HepG2 (cell line): Measurements from ENCODE around the gene SF3B6. TPM values are rescaled to one million over a fixed set of nuclear protein-coding genes. Genes with fewer than 3 reads are reported as not detected.

Source experiments
- CCDC6 ChIP-seq: sonication (generic); formaldehyde crosslinking; IDR thresholded peaks from 2 replicates; pipeline ENCODE4 v1.8.1; 2022; ENCODE audit warnings: mild to moderate bottlenecking, missing genetic modification reagents, moderate library complexity
- CREB1 ChIP-seq, 2 experiments: fragments of 450-650 bp in 1 of 2; IDR thresholded peaks; 2 replicates each; pipeline ENCODE4 v1.6.1; 2016 to 2017; ENCODE audit warnings: control low read depth in 1 of 2, mild to moderate bottlenecking in 1 of 2, missing compliant biosample characterization in 1 of 2, missing genetic modification characterization in 1 of 2
- DMAP1 ChIP-seq: IDR thresholded peaks from 2 replicates; pipeline ENCODE4 v1.6.1; 2016
- KLF16 ChIP-seq, 2 experiments: sonication (generic) in 1 of 2; formaldehyde crosslinking in 1 of 2; IDR thresholded peaks; 2 replicates each; pipeline versions ENCODE4 v1.6.1 to v1.8.0; 2016 to 2023; ENCODE audit warnings: missing genetic modification reagents in 2 of 2, missing compliant biosample characterization in 1 of 2
- MYC ChIP-seq: sonication (generic); formaldehyde crosslinking; IDR thresholded peaks from 2 replicates; pipeline ENCODE4 v1.9.0; 2021; ENCODE audit warnings: missing genetic modification reagents, borderline replicate concordance
- RFXANK ChIP-seq: IDR thresholded peaks from 2 replicates; pipeline ENCODE4 v1.6.1; 2016
- SOX6 ChIP-seq, 2 experiments: fragments of 450-650 bp in 1 of 2; sonication (generic) in 1 of 2; formaldehyde crosslinking in 1 of 2; IDR thresholded peaks; 2 replicates each; pipeline versions ENCODE4 v1.4.0 to v1.6.1; 2017 to 2020; ENCODE audit warnings: antibody characterized with exemption in 1 of 2, mild to moderate bottlenecking in 1 of 2, missing genetic modification reagents in 1 of 2
- SP5 ChIP-seq: IDR thresholded peaks from 2 replicates; pipeline ENCODE4 v1.6.1; 2016; ENCODE audit warnings: low read depth, borderline replicate concordance
- ZNF207 ChIP-seq: fragments of 450-650 bp; IDR thresholded peaks from 2 replicates; pipeline ENCODE4 v1.6.1; 2016; ENCODE audit warnings: antibody characterized with exemption, borderline replicate concordance
- ZNF337 ChIP-seq: sonication (generic); formaldehyde crosslinking; IDR thresholded peaks from 2 replicates; pipeline ENCODE4 v1.5.1; 2020; ENCODE audit warnings: missing genetic modification reagents, low read depth, mild to moderate bottlenecking, borderline replicate concordance
- ZNF354B ChIP-seq: sonication (generic); formaldehyde crosslinking; IDR thresholded peaks from 2 replicates; pipeline ENCODE4 v1.8.0; 2022; ENCODE audit warnings: mild to moderate bottlenecking, missing genetic modification reagents
- ZNF367 ChIP-seq: sonication (generic); formaldehyde crosslinking; IDR thresholded peaks from 2 replicates; pipeline ENCODE4 v1.4.0; 2020; ENCODE audit warnings: missing genetic modification reagents, borderline replicate concordance
- ZNF737 ChIP-seq: sonication (generic); formaldehyde crosslinking; IDR thresholded peaks from 2 replicates; pipeline ENCODE4 v1.5.0; 2020; ENCODE audit warnings: missing genetic modification reagents, mild to moderate bottlenecking, borderline replicate concordance
- ZNF777 ChIP-seq: sonication (generic); formaldehyde crosslinking; IDR thresholded peaks from 2 replicates; pipeline ENCODE4 v1.4.0; 2020; ENCODE audit warnings: missing genetic modification reagents
- polyA plus RNA-seq, 8 experiments: library from polyadenylated mRNA; depleted of rRNA in 3 of 8; stranded (reverse) in 7 of 8; unstranded in 1 of 8; fragments of >200 nt; fragmentation: Illumina TruSeq in 4 of 8; extraction: Trizol in 4 of 8; gene quantifications; 2 replicates each; pipeline versions ENCODE4 v1.2.1 to v1.2.3, GENCODE V29; 2011 to 2016; ENCODE audit warnings: low read depth in 4 of 8, missing spikeins in 1 of 8, mixed read lengths in 1 of 8; ENCODE audit not compliant: insufficient read depth in 1 of 8
- total RNA-seq, 5 experiments: library from RNA; depleted of rRNA; stranded (reverse); fragments of >200 nt; fragmentation: Illumina TruSeq; extraction: Trizol; gene quantifications; 2 replicates each; pipeline ENCODE4 v1.2.3, GENCODE V29; 2016; ENCODE audit warnings: low read depth in 1 of 5
- TF ChIP-seq, protein P1 (sequence below): sonication (generic); formaldehyde crosslinking; IDR thresholded peaks from 2 replicates; pipeline ENCODE4 v1.5.1; 2020; ENCODE audit warnings: mild to moderate bottlenecking, missing genetic modification reagents, moderate library complexity
- TF ChIP-seq, protein P2 (sequence below): sonication (generic); formaldehyde crosslinking; IDR thresholded peaks from 2 replicates; pipeline ENCODE4 v1.4.0; 2020; ENCODE audit warnings: missing genetic modification reagents
- TF ChIP-seq, protein P3 (sequence below): sonication (generic); formaldehyde crosslinking; conservative IDR thresholded peaks from 2 replicates; pipeline ENCODE4 v1.4.0; 2020; ENCODE audit warnings: missing genetic modification reagents

The SF3B6 gene
- total and polyA plus RNA-seq, 2 of the 13 experiments (the other 11 are each of a cell fraction or from before 2014, with no cell fraction given): 177 to 182 TPM

DNA sequence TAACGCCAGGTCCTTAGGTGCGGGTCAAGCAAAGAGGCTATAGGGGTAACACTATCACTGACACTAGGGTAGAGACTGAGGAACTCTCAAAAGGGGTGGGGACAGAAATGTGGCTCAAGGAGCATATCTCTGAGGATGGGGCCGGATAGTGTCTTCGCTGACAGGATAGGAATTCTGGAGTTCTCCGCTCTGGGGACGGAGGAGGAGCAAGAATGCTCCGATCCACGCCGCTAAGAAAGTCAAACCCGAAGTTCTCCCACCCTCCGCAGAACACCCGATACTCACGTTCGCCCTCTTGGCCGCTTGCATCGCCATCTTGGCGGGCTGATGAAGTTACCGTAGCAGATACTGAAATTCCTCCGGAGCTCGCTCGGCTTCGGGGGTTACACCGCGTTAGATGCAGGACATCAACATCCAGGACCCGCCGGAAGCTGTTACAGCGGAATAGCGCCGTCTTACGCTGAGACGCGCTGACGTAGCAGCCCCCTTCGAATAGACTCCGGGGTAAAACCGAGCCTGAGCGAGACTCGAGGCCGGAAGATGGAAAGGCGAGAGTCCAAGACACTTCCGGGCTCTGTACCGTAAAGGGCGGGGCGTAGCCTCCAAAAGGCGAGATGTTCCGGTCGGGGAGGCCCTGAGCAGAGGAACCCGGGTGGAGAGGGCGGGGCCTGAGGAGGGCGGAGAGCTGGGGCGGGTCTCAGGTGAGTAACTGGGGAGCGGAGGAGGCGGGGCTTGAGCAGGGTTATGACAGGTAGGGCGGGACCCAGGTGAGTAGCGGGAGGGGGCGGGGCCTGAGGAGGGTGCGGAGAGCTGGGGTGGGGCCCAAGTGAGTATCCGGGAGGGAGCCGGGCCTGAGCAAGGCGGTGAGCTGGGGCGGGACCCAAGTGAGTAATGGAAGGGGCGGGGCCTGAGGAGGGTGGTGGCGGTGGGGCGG lies at the start of gene SF3B6 (continued):
- TF ChIP-seq SP5 (CRISPR knock-in tag): peak; percentile 78; the same call in 1 of the 2 replicates
- TF ChIP-seq ZNF354B (CRISPR knock-in tag): peak; percentile 64; the same call in 1 of the 2 replicates
- no peak; the same call in 1 of the 2 replicates for TF ChIP-seq ZNF737 (CRISPR knock-in tag)
- TF ChIP-seq, protein P1, sequence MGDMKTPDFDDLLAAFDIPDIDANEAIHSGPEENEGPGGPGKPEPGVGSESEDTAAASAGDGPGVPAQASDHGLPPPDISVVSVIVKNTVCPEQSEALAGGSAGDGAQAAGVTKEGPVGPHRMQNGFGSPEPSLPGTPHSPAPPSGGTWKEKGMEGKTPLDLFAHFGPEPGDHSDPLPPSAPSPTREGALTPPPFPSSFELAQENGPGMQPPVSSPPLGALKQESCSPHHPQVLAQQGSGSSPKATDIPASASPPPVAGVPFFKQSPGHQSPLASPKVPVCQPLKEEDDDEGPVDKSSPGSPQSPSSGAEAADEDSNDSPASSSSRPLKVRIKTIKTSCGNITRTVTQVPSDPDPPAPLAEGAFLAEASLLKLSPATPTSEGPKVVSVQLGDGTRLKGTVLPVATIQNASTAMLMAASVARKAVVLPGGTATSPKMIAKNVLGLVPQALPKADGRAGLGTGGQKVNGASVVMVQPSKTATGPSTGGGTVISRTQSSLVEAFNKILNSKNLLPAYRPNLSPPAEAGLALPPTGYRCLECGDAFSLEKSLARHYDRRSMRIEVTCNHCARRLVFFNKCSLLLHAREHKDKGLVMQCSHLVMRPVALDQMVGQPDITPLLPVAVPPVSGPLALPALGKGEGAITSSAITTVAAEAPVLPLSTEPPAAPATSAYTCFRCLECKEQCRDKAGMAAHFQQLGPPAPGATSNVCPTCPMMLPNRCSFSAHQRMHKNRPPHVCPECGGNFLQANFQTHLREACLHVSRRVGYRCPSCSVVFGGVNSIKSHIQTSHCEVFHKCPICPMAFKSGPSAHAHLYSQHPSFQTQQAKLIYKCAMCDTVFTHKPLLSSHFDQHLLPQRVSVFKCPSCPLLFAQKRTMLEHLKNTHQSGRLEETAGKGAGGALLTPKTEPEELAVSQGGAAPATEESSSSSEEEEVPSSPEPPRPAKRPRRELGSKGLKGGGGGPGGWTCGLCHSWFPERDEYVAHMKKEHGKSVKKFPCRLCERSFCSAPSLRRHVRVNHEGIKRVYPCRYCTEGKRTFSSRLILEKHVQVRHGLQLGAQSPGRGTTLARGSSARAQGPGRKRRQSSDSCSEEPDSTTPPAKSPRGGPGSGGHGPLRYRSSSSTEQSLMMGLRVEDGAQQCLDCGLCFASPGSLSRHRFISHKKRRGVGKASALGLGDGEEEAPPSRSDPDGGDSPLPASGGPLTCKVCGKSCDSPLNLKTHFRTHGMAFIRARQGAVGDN: peak; percentile 97
- peak; percentile 95 for TF ChIP-seq DMAP1 (CRISPR knock-in tag)
- TF ChIP-seq, protein P2, sequence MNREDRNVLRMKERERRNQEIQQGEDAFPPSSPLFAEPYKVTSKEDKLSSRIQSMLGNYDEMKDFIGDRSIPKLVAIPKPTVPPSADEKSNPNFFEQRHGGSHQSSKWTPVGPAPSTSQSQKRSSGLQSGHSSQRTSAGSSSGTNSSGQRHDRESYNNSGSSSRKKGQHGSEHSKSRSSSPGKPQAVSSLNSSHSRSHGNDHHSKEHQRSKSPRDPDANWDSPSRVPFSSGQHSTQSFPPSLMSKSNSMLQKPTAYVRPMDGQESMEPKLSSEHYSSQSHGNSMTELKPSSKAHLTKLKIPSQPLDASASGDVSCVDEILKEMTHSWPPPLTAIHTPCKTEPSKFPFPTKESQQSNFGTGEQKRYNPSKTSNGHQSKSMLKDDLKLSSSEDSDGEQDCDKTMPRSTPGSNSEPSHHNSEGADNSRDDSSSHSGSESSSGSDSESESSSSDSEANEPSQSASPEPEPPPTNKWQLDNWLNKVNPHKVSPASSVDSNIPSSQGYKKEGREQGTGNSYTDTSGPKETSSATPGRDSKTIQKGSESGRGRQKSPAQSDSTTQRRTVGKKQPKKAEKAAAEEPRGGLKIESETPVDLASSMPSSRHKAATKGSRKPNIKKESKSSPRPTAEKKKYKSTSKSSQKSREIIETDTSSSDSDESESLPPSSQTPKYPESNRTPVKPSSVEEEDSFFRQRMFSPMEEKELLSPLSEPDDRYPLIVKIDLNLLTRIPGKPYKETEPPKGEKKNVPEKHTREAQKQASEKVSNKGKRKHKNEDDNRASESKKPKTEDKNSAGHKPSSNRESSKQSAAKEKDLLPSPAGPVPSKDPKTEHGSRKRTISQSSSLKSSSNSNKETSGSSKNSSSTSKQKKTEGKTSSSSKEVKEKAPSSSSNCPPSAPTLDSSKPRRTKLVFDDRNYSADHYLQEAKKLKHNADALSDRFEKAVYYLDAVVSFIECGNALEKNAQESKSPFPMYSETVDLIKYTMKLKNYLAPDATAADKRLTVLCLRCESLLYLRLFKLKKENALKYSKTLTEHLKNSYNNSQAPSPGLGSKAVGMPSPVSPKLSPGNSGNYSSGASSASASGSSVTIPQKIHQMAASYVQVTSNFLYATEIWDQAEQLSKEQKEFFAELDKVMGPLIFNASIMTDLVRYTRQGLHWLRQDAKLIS: 0 out of 2 replicates have a peak, but pooled peaks have one; percentile 67
- TF ChIP-seq CCDC6 (CRISPR knock-in tag): peak; percentile 73; the same call in 1 of the 2 replicates
- TF ChIP-seq CREB1 (IDR thresholded peaks at IDR 0.05): peak; percentile 96
- peak; percentile 99 for TF ChIP-seq CREB1 (CRISPR knock-in tag; IDR thresholded peaks at IDR 0.05)
- 0 out of 2 replicates have a peak, but pooled peaks have one; percentile 77 for TF ChIP-seq ZNF337 (CRISPR knock-in tag)
- TF ChIP-seq SOX6 (IDR thresholded peaks at IDR 0.05): no peak
- TF ChIP-seq SOX6 (CRISPR knock-in tag; IDR thresholded peaks at IDR 0.05): peak; percentile 87
- TF ChIP-seq KLF16 (CRISPR knock-in tag; IDR thresholded peaks at IDR 0.05): peak in 1 of 2 experiments; percentile 98; a peak in 2 of 4 replicates
- peak; percentile 64; the same call in 1 of the 2 replicates for TF ChIP-seq RFXANK (CRISPR knock-in tag)
- TF ChIP-seq ZNF207: no peak
- TF ChIP-seq MYC (CRISPR knock-in tag): peak; percentile 91; the same call in 1 of the 2 replicates
- no peak for TF ChIP-seq ZNF367 (CRISPR knock-in tag)
- peak; percentile 42; the same call in 1 of the 2 replicates for TF ChIP-seq ZNF777 (CRISPR knock-in tag)
- TF ChIP-seq, protein P3, sequence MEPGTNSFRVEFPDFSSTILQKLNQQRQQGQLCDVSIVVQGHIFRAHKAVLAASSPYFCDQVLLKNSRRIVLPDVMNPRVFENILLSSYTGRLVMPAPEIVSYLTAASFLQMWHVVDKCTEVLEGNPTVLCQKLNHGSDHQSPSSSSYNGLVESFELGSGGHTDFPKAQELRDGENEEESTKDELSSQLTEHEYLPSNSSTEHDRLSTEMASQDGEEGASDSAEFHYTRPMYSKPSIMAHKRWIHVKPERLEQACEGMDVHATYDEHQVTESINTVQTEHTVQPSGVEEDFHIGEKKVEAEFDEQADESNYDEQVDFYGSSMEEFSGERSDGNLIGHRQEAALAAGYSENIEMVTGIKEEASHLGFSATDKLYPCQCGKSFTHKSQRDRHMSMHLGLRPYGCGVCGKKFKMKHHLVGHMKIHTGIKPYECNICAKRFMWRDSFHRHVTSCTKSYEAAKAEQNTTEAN (CRISPR knock-in tag): no peak; the same call in 1 of the 2 replicates
